ENCODE measurements around the gene ADAMTSL5.

GRCh38 chr19:1465191-1466016 is 47.4 kb downstream of the ADAMTSL5 start:
- TF ChIP-seq, protein P1, sequence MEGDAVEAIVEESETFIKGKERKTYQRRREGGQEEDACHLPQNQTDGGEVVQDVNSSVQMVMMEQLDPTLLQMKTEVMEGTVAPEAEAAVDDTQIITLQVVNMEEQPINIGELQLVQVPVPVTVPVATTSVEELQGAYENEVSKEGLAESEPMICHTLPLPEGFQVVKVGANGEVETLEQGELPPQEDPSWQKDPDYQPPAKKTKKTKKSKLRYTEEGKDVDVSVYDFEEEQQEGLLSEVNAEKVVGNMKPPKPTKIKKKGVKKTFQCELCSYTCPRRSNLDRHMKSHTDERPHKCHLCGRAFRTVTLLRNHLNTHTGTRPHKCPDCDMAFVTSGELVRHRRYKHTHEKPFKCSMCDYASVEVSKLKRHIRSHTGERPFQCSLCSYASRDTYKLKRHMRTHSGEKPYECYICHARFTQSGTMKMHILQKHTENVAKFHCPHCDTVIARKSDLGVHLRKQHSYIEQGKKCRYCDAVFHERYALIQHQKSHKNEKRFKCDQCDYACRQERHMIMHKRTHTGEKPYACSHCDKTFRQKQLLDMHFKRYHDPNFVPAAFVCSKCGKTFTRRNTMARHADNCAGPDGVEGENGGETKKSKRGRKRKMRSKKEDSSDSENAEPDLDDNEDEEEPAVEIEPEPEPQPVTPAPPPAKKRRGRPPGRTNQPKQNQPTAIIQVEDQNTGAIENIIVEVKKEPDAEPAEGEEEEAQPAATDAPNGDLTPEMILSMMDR (IDR thresholded peaks at IDR 0.05; ENCODE audit: control extremely low read depth in 1 of 3, insufficient read depth in 1 of 3, low read depth in 1 of 3, low read length in 3 of 3): peak; percentile 50 to 87 (median 73)
- no peak for TF ChIP-seq ATF3 (IDR thresholded peaks at IDR 0.05; ENCODE audit: insufficient read depth, low read depth, low read length)
